Measurements from ENCODE around the gene PRKCB. TPM values are rescaled to one million over a fixed set of nuclear protein-coding genes. Genes with fewer than 3 reads are reported as not detected.

PRKCB gene
- total RNA-seq, 1 donor from 2014 or later = 12.7 TPM

Small RNA genes lying within 50 kb of the gene (microRNA-seq; reads per million reads assigned to microRNA genes)
- not detected for gene MIR1273H

Other genes with a start within 250 kb of the PRKCB start
- 40.2 TPM for gene NDUFAB1, start 239.7 kb upstream of the PRKCB start, total RNA-seq
- 15.6 TPM for gene PALB2, start 194.7 kb upstream of the PRKCB start, total RNA-seq
- 45.5 TPM for gene DCTN5, start 194.5 kb upstream of the PRKCB start, total RNA-seq
- 2.6 TPM for gene PLK1, start 157.1 kb upstream of the PRKCB start, total RNA-seq
- not detected for gene ERN2, start 122.8 kb upstream of the PRKCB start, total RNA-seq
- 22.6 TPM for gene CHP2, start 81.0 kb upstream of the PRKCB start, total RNA-seq

Measured in sciatic nerve (tissue), 1 donor.